Fibroblast of skin of left quadriceps (primary cell): Measurements from ENCODE around the gene OTOA.
"Not testable (repeated sequence)": the region's sequence is repeated elsewhere in the genome, so short reads cannot be mapped to it uniquely, and the experiment has no call there.

Source experiments
- DNase-seq, 2 experiments: peaks; one replicate each; pipeline ENCODE4 v3.0.0-alpha.2; 2013; ENCODE audit warnings: low read depth in 2 of 2

The OTOA gene

DNA sequence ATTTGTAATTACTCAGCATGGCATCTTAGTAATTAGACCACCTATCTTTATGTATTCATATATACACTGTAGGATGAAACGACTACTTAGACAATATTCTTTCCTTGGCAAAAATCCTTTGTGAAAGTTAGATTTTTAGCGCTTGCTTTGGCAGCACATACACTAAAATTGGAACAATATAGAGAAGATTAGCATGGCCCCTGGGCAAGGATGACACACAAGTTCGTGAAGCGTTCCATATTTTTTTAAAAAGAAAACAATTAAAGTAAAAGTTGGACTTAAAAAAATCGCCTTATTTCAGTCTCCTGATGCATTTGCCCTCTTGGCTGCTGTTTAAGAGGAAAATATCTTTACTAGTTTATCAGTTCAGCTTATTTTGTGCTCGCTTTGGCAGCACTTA lies 21.9 kb upstream of the OTOA start:
- DNase-seq = no peak

DNA sequence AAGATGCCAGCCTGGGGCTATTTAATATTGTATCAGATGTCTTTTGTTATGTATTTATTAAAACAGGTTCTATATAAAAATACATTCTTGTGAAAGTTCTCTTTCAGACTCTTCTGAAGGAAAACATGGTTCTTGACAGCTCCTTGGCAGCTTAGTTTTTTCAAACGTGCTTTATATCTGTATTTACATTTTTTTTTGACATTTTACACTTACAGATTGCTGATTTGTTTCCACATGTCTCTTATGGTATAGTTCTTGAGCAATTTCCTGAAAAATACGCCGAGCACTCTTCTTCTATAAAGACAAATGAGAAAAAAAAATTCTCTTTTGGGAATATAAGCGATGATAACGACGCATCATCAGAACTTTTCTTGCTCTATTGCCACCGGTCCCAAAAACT lies 20.9 kb upstream of the OTOA start:
- DNase-seq = no peak

DNA sequence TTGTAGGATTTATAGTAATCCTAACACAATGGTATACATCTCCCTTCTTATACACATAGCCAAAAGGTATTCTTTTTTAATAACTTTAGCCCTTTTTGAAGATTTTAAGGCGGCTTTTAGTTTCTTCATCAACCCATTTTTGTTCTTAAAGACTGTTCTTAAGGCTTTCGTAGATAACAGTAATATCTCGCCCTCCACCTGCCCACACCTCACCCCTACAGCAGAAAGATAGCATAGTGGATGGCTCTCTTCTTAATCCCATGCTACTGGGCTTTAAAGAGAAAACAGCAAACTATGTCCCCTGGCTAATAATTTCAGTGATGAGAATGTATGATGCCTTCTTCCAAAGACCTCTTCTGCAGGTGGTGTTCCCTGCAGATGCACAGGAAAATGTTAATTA lies 20.0 kb upstream of the OTOA start:
- no peak for DNase-seq

DNA sequence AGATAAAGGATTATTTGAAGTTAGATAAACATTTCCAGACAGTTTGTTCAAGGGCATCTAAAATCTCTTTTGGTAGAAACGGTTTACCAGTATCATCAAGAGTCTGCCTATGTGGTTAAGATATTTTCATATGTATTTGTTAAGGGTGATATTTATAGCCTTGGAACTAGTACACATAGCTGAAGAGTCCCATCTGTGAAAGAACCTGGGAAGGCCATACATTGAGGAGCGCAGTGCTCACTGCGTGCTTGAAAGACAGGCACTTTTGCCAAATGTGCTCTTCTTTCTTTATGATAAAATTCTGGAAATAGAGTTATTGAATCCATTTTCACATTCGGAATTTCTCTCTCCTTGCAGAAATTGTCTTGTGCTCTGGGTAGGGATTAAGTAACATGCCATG lies 19.1 kb upstream of the OTOA start:
- no peak for DNase-seq

DNA sequence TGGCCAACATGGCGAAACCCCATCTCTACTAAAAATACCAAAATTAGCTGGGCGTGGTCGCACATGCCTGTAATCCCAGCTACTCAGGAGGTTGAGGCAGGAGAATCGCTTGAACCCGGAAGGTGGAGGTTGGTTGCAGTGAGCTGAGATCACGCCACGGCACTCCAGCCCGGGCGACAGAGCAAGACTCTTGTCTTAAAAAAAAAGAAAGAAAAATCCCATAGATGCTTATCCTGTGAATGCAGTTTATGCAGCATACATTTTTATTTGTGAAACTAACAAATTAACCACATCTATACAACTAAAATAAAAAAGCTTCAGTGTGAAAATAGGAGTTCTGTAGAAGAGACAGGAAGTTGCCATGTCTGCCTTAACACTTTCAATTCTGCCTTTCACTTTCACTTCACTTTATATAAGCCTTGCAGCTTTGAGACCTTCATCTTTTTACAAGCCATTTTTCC lies 18.5 kb upstream of the OTOA start:
- no peak for DNase-seq

DNA sequence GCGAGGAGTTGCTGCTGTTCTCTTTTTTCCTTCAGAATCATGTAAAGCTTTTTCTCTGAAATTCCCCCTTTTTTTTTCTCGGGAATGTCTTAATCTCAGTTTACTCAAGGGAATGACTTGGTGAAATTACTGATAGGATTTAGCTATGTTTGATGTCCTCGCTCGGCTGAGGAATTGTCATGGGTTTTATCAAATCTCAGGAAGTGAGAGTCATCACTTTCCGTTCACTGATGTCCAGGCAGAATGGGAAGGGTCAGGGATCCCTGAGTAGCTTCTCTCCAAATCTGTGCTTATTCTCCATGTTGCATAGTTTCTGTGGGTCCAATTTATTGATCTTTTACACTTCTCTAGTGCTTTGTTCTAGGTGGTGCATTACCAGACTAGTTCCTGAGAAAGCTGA lies 17.7 kb upstream of the OTOA start:
- no peak for DNase-seq

DNA sequence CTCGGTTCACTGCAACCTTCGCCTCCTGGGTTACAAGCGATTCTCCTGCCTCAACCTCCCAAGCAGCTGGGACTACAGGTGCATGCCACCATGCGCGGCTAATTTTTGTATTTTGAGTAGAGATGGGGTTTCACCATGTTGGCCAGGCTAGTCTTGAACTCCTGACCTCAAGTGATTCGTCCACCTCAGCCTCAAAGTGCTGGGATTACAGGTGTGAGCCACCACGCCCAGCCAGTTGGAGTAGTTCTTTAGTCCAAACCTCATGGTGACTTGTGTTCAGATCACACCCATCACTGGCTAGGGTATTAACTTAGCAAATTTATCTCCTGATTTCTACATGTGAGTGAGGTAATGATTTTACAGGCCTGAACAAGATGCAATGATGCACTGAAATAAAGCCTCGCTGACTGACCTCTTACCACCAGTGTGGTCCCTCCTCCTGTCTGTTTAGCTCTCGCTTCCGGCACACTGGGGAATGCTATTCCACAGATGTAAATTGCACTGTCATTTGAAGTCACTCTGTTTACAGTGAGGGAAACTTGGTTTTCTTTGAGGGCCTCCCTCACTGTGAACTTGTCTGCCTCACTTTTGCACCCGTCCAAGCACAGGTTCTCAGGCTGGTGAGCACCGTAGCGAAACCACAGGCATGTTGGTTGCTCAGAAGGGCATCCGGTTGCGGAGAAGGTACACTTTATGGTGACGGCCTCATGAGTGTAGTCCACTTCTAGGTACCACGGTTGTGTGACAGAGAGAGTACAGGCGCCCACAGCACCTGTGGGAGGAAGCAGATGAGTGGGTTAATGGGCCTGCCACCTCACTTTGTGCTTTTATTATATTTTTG lies 16.8 kb upstream of the OTOA start:
- no peak for DNase-seq

DNA sequence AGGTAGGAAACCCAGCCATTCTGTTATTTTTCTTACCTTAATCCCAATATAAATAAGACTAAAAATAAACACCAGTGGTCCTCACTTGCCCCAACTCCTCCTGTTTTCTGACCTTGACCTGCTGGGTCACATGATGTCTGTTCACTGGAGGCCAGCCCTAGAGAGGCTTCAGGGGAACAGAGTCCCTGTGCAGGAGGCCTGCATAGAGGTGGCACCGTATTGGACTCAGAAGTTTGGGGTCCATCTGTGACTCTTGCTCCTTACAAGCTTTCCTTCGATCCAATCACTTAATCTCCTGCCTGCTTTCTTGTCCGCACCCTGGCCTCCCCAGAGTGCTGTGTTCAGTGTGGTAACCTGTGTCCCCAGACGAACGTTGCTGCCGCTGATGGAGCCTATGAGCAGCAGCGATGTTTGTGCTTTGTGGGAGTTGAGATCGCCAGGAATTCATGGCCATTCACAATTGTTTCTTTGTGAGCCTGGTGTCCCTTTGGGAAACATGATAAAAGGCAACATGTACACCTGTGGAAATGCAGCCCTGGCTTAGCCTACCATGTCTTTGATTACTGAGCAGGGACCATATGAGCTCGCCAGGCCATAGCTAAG lies 16.1 kb upstream of the OTOA start:
- DNase-seq = no peak

DNA sequence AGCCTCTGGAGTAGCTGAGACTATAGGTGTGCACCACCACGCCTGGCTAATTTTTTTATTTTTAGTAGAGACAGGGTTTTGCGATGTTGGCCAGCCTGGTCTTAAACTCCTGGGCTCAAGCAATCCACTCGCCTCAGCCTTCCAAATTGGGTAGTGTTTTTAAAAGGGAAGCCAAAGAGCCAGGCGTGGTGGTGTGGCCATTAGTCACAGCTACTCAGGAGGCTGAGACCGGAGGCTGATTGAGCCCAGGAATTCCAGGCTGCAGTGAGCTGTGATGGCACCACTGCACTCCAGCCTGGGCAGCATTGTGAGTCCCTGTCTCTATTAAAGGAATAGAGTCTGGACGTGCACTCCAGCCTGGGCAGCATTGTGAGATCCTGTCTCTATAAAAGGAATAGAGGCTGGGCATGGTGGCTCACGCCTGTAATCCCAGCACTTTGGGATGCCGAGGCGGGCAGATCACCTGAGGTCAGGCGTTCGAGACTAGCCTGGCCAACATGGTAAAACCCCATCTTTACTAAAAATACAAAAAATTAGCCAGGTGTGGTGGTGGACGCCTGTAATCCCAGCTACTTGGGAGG lies 13.9 kb upstream of the OTOA start:
- DNase-seq = not testable (repeated sequence)

DNA sequence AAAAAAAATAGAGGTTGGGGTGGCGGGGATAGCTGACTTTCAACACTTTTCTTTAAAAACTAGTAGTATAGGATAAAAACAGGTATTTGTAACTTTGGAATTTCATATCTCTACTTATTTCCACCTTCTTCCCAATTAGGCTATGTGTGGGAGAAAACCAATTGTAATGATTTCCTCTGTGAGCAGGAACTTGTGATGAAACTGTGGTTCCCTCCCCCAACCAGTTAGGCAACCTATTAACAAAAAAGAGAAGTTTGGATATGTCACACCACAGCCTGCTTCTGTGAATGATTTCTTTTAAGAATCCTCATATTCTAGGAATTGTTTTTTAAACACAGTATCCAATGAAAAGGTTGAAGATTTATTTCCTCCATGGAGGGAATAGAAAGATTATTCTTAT lies 13.2 kb upstream of the OTOA start:
- DNase-seq = no peak

DNA sequence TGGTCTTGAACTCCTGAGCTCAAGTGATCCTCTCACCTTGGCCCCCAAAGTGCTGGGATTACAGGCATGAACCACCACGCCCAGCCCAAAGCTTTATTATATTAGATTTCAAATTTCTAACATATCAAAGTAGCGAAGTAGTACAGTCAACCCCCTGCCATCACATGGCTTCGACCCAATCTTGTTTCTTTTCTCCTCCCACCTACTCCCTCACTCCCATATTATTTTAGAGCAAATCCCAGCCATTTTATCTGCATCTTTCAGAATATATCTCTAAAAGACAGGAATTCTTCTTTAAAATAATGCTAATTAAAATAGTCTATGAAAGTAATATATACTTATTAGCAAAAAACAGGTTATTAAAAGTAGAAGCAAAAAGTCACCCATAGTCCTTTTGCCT lies 12.3 kb upstream of the OTOA start:
- DNase-seq = no peak

DNA sequence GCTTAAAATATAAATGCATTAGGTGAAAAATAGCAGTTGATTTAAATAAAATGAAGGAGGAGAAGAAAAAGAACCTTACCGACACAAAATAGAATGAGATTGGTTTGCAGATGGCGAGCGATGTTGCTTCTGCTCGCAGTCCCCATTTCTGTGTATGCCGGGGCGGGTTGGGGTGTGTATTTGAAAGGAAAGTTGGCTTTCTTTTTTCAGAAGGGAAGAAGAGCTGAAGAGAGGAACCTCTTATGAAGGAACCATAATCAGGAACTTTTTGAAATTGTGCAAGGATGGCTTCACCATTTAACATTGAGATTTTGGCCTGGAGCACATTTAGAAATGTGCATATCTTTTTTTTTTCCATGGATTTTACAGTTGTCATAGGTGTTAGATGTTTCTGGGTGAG lies 11.3 kb upstream of the OTOA start, which contains the start of gene IGSF6:
Gene IGSF6, minus strand, starts transcription at position 156 of the 400 bp plus-strand sequence. Its CDS starts 10 bp downstream, at position 146.
- DNase-seq = no peak

DNA sequence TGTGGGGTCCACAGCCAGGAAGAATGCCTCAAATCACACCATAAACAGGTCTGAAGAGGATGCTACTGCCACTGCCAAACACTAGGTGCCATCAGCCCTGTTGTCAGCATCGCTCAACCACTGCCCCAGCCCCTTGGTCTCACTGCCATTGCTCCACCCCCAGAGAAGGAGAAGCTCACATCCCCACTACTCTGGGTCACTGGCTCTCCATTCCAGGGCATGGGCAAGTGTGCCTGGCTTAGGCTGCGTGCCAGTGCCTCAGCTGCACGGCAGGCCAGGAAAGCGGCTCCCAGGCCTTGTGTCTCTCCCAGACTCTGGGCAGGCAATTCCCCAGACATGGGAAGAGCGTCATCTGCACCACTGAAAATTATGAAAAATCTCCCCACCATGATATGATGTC lies 10.2 kb upstream of the OTOA start:
- no peak for DNase-seq

DNA sequence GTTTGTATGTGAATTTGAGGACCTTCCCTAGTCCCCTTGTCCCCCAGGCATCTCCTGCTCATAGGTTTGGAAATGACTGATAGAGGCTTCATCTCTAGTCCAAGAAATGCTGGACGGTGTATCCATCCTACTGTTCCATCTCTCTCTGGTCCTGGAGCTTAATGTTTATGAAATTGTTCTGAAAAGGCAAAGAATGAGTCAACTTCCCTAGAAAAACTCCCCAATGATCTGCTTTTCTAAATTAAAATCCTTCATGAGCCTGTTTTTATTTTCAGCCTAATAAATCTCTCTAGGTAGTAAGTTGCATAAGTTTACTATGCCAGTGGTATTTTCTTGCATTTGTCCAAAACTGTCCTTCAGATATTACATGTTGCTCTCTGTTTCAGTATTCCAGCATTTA lies 9.3 kb upstream of the OTOA start:
- no peak for DNase-seq

DNA sequence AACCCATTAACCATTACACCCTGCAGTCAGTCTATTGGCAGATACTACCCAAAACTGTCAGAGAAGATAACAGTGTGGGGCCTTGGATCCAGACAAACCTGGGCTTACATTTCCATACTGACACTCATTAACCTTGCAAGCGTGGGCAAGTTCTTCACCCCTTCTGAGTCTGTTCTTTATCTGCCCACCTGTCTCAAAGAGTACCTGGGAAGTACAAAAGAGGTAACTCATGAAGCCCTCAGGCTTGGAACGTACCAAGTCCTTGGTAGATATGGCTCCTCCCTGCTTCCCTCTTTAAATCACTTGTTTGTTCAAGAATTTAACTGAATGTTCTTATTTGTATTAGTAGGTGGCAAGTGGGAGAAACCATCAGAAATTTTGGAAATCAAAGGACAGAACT lies 8.9 kb upstream of the OTOA start:
- DNase-seq = no peak

DNA sequence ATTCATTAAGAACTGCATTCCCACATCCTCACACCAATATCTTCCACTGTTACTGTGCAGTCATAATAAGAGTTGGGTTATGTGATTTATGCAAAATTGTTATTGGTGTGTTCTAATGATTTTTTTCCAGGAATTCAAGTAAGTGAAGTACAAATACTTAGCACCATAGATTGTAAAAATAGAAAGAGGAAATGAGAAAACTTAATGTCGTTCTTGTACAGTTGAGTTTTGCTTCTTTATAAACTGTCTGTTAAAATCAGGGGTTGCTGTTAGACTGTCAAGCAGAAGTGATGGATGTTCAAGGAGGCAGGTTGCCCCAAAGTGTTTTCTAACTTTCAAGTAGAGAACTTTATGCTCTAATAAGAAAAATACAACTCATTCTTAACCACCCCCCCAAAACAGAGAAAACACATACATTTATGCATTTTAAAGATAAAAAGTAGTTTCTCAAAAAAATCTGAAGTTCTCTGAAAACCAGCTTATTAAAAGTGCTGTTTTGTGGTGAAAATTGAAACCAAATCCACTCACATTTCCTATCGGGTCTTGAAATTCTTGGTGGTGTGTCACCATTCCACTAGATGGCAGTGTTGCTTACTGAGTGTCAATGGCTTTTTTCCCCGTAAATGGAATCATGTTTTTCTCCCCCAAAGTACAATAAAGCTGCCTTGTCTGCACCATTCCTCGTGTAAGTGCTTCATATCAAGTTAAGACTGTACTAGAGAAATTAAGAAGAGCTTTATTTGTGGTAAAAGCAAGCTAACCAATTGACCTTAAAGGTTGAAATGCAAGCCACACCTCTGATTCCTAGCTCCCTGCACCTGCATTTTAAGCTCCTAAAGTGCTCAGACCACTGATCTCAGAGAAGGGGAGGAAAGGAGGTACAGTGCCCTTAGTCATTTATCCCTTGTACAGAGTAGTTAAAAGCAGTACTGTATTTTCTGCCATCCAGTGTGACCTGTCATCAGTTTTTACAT lies 6.7 kb upstream of the OTOA start:
- peak; percentile 18 to 24 for DNase-seq

DNA sequence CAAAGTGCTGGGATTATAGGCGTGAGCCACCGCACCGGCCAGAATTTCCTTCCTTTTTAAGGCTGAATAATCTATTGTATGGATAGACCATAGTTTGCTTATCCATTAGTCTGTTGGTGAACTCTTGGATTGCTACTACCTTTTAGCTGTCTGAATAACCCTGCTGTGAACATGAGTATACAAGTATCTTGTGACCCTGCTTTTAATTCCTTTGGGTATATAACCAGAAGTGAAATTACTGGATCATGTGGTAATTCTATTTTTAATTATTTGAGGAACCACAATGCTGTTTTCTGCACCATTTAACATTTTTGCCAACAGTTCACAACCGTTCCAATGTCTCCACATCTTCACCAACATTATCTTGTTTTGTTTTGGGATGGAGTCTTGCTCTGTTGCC lies 4.6 kb upstream of the OTOA start:
- no peak for DNase-seq

DNA sequence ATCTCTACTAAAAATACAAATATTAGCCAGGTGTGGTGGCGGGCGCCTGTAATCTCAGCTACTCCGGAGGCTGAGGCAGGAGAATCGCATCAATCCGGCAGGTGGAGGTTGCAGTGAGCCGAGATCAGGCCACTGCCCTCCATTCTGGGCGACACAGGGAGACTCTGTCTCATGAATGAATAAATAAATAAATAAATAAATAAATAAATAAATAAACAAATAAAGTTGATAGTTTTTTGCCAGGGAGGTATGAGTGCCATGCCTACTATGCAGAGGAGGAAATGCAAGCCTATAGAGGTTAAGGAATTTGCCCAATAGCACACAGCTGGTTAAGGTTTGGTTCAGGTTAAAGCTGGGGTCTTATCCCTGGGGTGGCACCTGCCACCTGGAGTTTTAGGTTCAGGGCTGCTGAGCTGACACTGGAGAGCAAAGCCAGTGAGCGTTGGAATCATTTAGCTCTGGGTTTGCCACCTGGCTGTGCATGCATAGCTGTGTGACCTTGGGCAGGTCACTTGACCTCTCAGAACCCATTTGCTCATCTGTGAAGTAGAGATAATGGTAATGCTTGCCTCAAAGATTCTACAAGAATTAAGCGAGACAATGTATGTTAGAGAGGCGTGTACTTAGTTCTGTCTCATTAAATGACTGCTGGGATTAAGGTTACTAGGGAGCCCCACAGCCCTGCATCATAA lies 1.2 kb downstream of the OTOA start:
- no peak for DNase-seq

DNA sequence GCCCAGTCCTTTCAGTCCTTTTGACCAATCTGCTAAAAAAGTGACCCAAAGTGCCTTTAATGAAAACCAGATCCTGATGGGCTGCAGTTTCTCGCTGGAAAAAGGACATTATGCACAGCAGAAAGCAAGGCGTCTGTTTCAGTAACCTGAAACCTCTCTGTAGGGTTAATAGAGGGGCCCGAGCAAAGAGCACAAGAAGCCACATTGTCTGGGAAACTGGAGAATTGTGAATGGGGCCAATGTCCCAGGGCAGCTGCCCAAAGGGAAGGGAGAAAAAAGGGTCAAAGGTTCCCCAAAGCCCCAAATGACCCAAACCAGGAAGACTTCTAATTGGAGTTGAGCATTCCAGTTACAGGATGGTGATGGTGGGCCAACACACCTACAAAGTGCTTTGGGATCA lies 3.0 kb downstream of the OTOA start:
- no peak for DNase-seq

DNA sequence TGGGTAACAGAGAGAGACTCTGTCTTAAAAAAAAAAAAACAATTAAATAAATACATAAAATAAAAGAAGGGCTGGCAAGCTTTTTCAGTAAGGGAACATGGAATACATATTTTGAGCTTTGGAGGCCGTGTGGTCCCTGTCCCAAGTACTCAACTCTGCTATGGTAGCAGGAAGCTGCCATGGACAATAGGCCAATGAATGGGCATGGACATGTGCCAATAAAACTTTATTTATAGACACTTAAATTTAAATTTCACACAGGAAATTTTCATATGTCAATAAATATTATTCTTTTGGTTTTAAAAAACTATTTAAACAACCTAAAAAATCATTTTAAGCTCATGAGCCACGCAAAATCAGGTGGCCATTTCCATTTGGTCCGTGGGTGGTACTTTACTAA lies 3.8 kb downstream of the OTOA start:
- DNase-seq = no peak

DNA sequence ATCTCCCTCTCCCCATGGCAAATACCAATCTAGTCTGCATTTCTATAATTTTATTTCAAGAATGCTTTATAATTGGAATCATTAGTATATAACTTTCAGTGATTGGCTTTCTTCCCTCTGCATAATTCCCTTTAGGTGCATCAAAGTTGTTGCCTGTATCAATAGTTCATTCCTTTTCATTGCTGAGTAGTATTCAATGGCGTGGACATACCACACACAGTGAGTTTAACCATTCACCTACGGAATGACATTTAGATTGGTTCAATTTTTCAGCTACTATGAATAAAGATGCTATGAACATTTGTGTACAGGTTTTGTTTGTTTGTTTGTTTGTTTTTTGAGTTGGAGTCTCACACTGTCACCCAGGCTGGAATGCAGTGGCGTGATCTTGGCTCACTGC lies 9.7 kb downstream of the OTOA start:
- DNase-seq = no peak
